Measurements from ENCODE around the gene RIGI. TPM values are rescaled to one million over a fixed set of nuclear protein-coding genes. Genes with fewer than 3 reads are reported as not detected.

The RIGI gene
- polyA plus RNA-seq, 2 of the 4 experiments (the other 2 are of a cell fraction), result 4.1 to 4.8 TPM

DNA sequence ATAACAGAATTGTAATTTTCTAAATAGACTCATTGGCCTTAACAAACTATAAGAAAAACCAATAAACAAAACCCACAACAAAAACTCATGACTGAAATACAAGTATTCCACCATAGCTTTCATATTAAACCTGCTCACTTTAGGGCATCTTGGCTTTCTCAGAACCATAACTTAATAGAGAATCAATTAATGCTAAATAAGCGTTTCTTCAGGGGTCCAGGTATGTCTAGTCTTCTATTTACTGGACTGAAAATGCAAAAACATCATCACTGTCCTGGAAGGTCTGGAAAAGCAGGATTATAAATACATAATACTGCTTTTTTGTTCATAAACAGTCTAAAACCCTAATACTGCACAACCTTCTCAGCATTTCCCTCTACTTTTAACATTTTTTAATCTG, 19.9 kb upstream of the RIGI start:
- WGBS (ENCODE audit: missing lambda C conversion rate), result 91% methylated on average over 1 of the region's 1 CpG
- ATAC-seq (no peak), DNase-seq (ENCODE audit: low read depth in 1 of 2, low spot score in 1 of 2) (no peak), FAIRE-seq (no peak)
- TF ChIP-seq ZSCAN20 (CRISPR knock-in tag; IDR thresholded peaks at IDR 0.05) (no peak), MAFK (IDR thresholded peaks at IDR 0.05; ENCODE audit: partially characterized antibody) (peak; percentile 81)
- ChIA-PET CTCF (interaction anchor here (1.0 to 9.3 kb wide), 5 partner anchors 20 to 169 kb away, joined by 3 to 91 read pairs (median 5); partner anchors contain the start of gene RIGI), POLR2A (no interaction called here)
- peaks cover 10% of the 10 kb centered on the region; the same call in 2 of the 3 replicates for H3K4me1 ChIP-seq
- H3K4me2 ChIP-seq, result no peak overlapping the region
- H3K9me3 ChIP-seq, result no peaks in the 10 kb centered on the region
- no peak overlapping the region for H3K27ac ChIP-seq
- H3K4me3 ChIP-seq, result no peak overlapping the region

DNA sequence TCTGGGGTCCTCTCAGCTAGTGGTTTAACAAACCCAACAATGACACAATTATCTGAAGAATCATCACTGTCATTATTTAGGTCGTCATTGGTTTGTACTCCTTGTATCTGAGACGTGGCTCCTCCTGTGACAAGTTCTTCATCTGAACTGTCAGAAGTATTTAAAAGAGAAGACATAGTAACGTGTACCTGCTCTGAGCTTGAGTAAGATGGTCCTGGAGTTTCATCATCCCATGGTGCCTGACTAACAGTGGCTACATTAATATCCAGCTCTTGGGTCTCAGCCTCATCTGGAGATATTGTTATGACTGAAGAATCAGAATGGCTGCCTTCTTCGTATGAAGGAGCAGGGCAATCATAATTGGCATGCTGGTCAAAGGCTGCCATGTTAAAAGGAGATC, 17.1 kb upstream of the RIGI start:
- CTCF ChIA-PET, result interaction anchor here (1.1 to 9.3 kb wide), 3 partner anchors 17 to 166 kb away, joined by 4 to 91 read pairs (median 19); partner anchors contain the start of genes NDUFB6 and RIGI
- no peak overlapping the region for H3K27ac ChIP-seq
- peak; percentile 32 for FAIRE-seq

DNA sequence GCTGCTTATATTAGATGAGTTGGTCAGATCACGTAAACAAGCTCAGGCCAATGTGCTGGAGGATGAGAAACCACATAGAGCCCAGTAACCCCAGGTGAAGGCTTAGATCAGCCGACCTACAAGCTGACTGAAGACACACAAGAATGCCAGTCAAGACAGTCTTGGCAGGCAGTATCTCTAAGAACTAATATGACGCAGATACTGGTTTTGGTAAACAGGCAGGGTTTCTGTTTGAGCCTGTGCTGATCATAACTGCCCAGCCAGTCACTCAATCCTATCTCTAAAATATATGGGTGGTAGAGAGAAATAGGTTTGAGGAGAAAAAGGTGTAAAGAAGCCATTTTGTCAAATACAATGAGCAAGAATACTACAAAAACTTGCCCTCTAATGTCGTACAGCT, 7.8 kb upstream of the RIGI start:
- peaks cover 11% of the 10 kb centered on the region; the same call in 1 of the 3 replicates for H3K9me3 ChIP-seq

More for the DNA sequence above, 17.1 kb upstream of the RIGI start:
- H3K4me3 ChIP-seq, result no peak overlapping the region
- ATAC-seq (no peak), DNase-seq (ENCODE audit: low read depth in 1 of 2, low spot score in 1 of 2) (no peak)
- no peak for TF ChIP-seq EP300 (IDR thresholded peaks at IDR 0.05)
- TF ChIP-seq PHF8 (IDR thresholded peaks at IDR 0.05; ENCODE audit: borderline replicate concordance, low read depth), result no peak
- TF ChIP-seq FOSL2 (IDR thresholded peaks at IDR 0.05), result no peak
- no peak for TF ChIP-seq FOSL2 (CRISPR knock-in tag; IDR thresholded peaks at IDR 0.05)
- TF ChIP-seq, protein P1, sequence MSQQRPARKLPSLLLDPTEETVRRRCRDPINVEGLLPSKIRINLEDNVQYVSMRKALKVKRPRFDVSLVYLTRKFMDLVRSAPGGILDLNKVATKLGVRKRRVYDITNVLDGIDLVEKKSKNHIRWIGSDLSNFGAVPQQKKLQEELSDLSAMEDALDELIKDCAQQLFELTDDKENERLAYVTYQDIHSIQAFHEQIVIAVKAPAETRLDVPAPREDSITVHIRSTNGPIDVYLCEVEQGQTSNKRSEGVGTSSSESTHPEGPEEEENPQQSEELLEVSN (IDR thresholded peaks at IDR 0.05; ENCODE audit: borderline replicate concordance, low read depth), result no peak
- TF ChIP-seq SMC3 (IDR thresholded peaks at IDR 0.05), result no peak
- no peak for TF ChIP-seq EHMT2 (IDR thresholded peaks at IDR 0.05; ENCODE audit: low read depth)
- TF ChIP-seq, protein P2, sequence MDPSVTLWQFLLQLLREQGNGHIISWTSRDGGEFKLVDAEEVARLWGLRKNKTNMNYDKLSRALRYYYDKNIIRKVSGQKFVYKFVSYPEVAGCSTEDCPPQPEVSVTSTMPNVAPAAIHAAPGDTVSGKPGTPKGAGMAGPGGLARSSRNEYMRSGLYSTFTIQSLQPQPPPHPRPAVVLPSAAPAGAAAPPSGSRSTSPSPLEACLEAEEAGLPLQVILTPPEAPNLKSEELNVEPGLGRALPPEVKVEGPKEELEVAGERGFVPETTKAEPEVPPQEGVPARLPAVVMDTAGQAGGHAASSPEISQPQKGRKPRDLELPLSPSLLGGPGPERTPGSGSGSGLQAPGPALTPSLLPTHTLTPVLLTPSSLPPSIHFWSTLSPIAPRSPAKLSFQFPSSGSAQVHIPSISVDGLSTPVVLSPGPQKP (IDR thresholded peaks at IDR 0.05; ENCODE audit: low read depth, low read length), result no peak
- no peak for TF ChIP-seq RNF2 (IDR thresholded peaks at IDR 0.05; ENCODE audit: borderline replicate concordance, low read depth)
- TF ChIP-seq, protein P3, sequence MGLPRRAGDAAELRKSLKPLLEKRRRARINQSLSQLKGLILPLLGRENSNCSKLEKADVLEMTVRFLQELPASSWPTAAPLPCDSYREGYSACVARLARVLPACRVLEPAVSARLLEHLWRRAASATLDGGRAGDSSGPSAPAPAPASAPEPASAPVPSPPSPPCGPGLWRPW (IDR thresholded peaks at IDR 0.05), result no peak
- TF ChIP-seq, protein P4, sequence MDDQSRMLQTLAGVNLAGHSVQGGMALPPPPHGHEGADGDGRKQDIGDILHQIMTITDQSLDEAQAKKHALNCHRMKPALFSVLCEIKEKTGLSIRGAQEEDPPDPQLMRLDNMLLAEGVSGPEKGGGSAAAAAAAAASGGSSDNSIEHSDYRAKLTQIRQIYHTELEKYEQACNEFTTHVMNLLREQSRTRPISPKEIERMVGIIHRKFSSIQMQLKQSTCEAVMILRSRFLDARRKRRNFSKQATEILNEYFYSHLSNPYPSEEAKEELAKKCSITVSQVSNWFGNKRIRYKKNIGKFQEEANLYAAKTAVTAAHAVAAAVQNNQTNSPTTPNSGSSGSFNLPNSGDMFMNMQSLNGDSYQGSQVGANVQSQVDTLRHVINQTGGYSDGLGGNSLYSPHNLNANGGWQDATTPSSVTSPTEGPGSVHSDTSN (IDR thresholded peaks at IDR 0.05), result no peak
- TF ChIP-seq JUN (IDR thresholded peaks at IDR 0.05), result no peak
- no peak for TF ChIP-seq POLR2A (IDR thresholded peaks at IDR 0.05; ENCODE audit: low read length)
- no peaks in the 10 kb centered on the region for H3K4me1 ChIP-seq
- POLR2A ChIA-PET, result no interaction called here
- no peaks in the 10 kb centered on the region for H3K9me3 ChIP-seq
- no peak overlapping the region for H3K4me2 ChIP-seq
- 91% methylated on average over 4 of the region's 4 CpGs for whole genome bisulfite sequencing (ENCODE audit: missing lambda C conversion rate)

More for the DNA sequence above, 7.8 kb upstream of the RIGI start:
- DNase-seq (ENCODE audit: low read depth in 1 of 2, low spot score in 1 of 2), result no peak
- no peak for ATAC-seq
- TF ChIP-seq RCOR1 (IDR thresholded peaks at IDR 0.05; ENCODE audit: low read depth, low read length), result no peak
- TF ChIP-seq MAZ (IDR thresholded peaks at IDR 0.05; ENCODE audit: borderline replicate concordance, low read depth, low read length), result no peak
- no peak for TF ChIP-seq EHMT2 (IDR thresholded peaks at IDR 0.05; ENCODE audit: low read depth)
- no peak for TF ChIP-seq CBX2 (IDR thresholded peaks at IDR 0.05; ENCODE audit: borderline replicate concordance, low read depth)
- TF ChIP-seq TP53 (CRISPR knock-in tag; IDR thresholded peaks at IDR 0.05), result no peak
- TF ChIP-seq NR3C1 (IDR thresholded peaks at IDR 0.05), result no peak
- no peak for TF ChIP-seq KDM1A (IDR thresholded peaks at IDR 0.05; ENCODE audit: low read depth)
- TF ChIP-seq FOSB (CRISPR knock-in tag; IDR thresholded peaks at IDR 0.05), result no peak
- no peak for TF ChIP-seq BHLHE40 (IDR thresholded peaks at IDR 0.05; ENCODE audit: low read depth, low read length)
- TF ChIP-seq, protein P5, sequence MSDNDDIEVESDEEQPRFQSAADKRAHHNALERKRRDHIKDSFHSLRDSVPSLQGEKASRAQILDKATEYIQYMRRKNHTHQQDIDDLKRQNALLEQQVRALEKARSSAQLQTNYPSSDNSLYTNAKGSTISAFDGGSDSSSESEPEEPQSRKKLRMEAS (IDR thresholded peaks at IDR 0.05), result no peak
- TF ChIP-seq CHD2 (IDR thresholded peaks at IDR 0.05; ENCODE audit: low read length, partially characterized antibody), result no peak
- TF ChIP-seq POLR2A (IDR thresholded peaks at IDR 0.05; ENCODE audit: low read length), result no peak
- TF ChIP-seq, protein P2 (IDR thresholded peaks at IDR 0.05; ENCODE audit: low read depth, low read length), result no peak
- no peak for TF ChIP-seq MYC (IDR thresholded peaks at IDR 0.05; ENCODE audit: borderline replicate concordance, low read length)
- Histone ChIP-seq H3K4me3 (no peak overlapping the region), H3K4me1 (no peaks in the 10 kb centered on the region), H3K27ac (no peak overlapping the region), H3K4me2 (no peak overlapping the region)
- FAIRE-seq, result no peak
- POLR2A ChIA-PET, result no interaction called here
- CTCF ChIA-PET, result interaction anchor here (1.3 to 2.5 kb wide), 5 partner anchors 17 to 155 kb away, joined by 3 to 9 read pairs (median 4); no protein-coding TSS in a partner anchor
- WGBS (ENCODE audit: missing lambda C conversion rate), result 94% methylated on average over 4 of the region's 4 CpGs

Data from A549 (cell line).